HEK293T (cell line): ENCODE measurements around the gene BMPR1B.

ENCODE experiments used
- CTCF ChIA-PET: fragments of 350-600 bp; formaldehyde crosslinking; extraction: SDS; loops from one replicate; lab custom pipeline; 2021; ENCODE audit warnings: antibody characterized with exemption, inconsistent platforms; lab: Yijun Ruan, JAX
- POLR2A ChIA-PET: fragments of 350-600 bp; formaldehyde crosslinking; extraction: SDS; loops from one replicate; lab custom pipeline; 2020; ENCODE audit warnings: antibody characterized with exemption, inconsistent platforms; lab: Yijun Ruan, JAX
- DNase-seq: peaks from one replicate; pipeline ENCODE4 v3.0.0; 2012; ENCODE audit warnings: mixed read lengths; ENCODE audit errors: extremely low spot score
- ARNT ChIP-seq: fragments of 450-650 bp; IDR thresholded peaks from 2 replicates; pipeline ENCODE4 v1.6.1; 2017; ENCODE audit warnings: mild to moderate bottlenecking
- BHLHE40 ChIP-seq: fragments of 450-650 bp; IDR thresholded peaks from 2 replicates; pipeline ENCODE4 v1.6.1; 2016; ENCODE audit warnings: mild to moderate bottlenecking, moderate library complexity, borderline replicate concordance
- CTBP1 ChIP-seq: fragments of 450-650 bp; IDR thresholded peaks from 2 replicates; pipeline ENCODE4 v1.6.1; 2016; ENCODE audit warnings: borderline replicate concordance
- ELF4 ChIP-seq: fragments of 450-650 bp; IDR thresholded peaks from 2 replicates; pipeline ENCODE4 v1.6.1; 2017; ENCODE audit warnings: antibody characterized with exemption
- FOXA1 ChIP-seq: fragments of 450-650 bp; IDR thresholded peaks from 2 replicates; pipeline ENCODE4 v1.6.1; 2016; ENCODE audit warnings: mild to moderate bottlenecking
- FOXK2 ChIP-seq: fragments of 450-650 bp; IDR thresholded peaks from 2 replicates; pipeline ENCODE4 v1.6.1; 2016; ENCODE audit warnings: mild to moderate bottlenecking
- FOXM1 ChIP-seq: fragments of 450-650 bp; IDR thresholded peaks from 2 replicates; pipeline ENCODE4 v1.6.1; 2017; ENCODE audit warnings: mild to moderate bottlenecking, borderline replicate concordance
- HDGF ChIP-seq: fragments of 450-650 bp; IDR thresholded peaks from 2 replicates; pipeline ENCODE4 v1.6.1; 2017; ENCODE audit warnings: antibody characterized with exemption, borderline replicate concordance
- L3MBTL2 ChIP-seq: fragments of 450-650 bp; conservative IDR thresholded peaks from 2 replicates; pipeline ENCODE4 v1.6.1; 2016; ENCODE audit warnings: mild to moderate bottlenecking
- LEF1 ChIP-seq: fragments of 450-650 bp; IDR thresholded peaks from 2 replicates; pipeline ENCODE4 v1.6.1; 2017; ENCODE audit warnings: mild to moderate bottlenecking, borderline replicate concordance
- NFRKB ChIP-seq: fragments of 450-650 bp; IDR thresholded peaks from 2 replicates; pipeline ENCODE4 v1.6.1; 2016; ENCODE audit warnings: mild to moderate bottlenecking, moderate library complexity
- PKNOX1 ChIP-seq: fragments of 450-650 bp; IDR thresholded peaks from 2 replicates; pipeline ENCODE4 v1.6.1; 2016
- SP1 ChIP-seq: fragments of 450-650 bp; IDR thresholded peaks from 2 replicates; pipeline ENCODE4 v1.6.1; 2017
- SUZ12 ChIP-seq: fragments of 450-650 bp; IDR thresholded peaks from 2 replicates; pipeline ENCODE4 v1.6.1; 2016; ENCODE audit warnings: mild to moderate bottlenecking
- TARDBP ChIP-seq: fragments of 450-650 bp; IDR thresholded peaks from 2 replicates; pipeline ENCODE4 v1.6.1; 2016
- ZNF384 ChIP-seq: fragments of 450-650 bp; IDR thresholded peaks from 2 replicates; pipeline ENCODE4 v1.6.1; 2016

The BMPR1B gene

GRCh38 chr4:95093936-95094929 lies 336.5 kb downstream of the BMPR1B start:
- ChIA-PET POLR2A (no interaction called here), CTCF (interaction anchor here (0.7 to 1.3 kb wide), 3 partner anchors 11 to 335 kb away, joined by 3 read pairs; no protein-coding TSS in a partner anchor)
- no peak for DNase-seq
- no peak for TF ChIP-seq ARNT
- TF ChIP-seq HDGF = no peak
- no peak for TF ChIP-seq FOXA1
- TF ChIP-seq BHLHE40 = no peak
- TF ChIP-seq SP1 = no peak
- TF ChIP-seq FOXK2 = no peak
- no peak for TF ChIP-seq SUZ12
- no peak for TF ChIP-seq TARDBP
- TF ChIP-seq L3MBTL2 = no peak
- no peak for TF ChIP-seq FOXM1
- TF ChIP-seq ELF4 = no peak
- TF ChIP-seq LEF1 = no peak
- no peak for TF ChIP-seq PKNOX1
- no peak for TF ChIP-seq CTBP1

GRCh38 chr4:95095348-95095974 lies 337.7 kb downstream of the BMPR1B start:
- no peak for TF ChIP-seq ZNF384
- no peak for TF ChIP-seq TARDBP
- no peak for TF ChIP-seq ARNT
- no peak for TF ChIP-seq HDGF
- TF ChIP-seq L3MBTL2 = no peak
- no peak for TF ChIP-seq PKNOX1
- TF ChIP-seq FOXM1 = no peak
- TF ChIP-seq NFRKB = no peak
- TF ChIP-seq LEF1 = no peak
- DNase-seq = no peak
- ChIA-PET CTCF (interaction anchor here (0.7 to 1.3 kb wide), 3 partner anchors 10 to 336 kb away, joined by 3 read pairs; no protein-coding TSS in a partner anchor), POLR2A (no interaction called here)

- TF ChIP-seq TARDBP = no peak
- TF ChIP-seq HDGF = no peak
- TF ChIP-seq BHLHE40 = no peak
- no peak for TF ChIP-seq ZNF384
- no peak for TF ChIP-seq ELF4
- no peak for TF ChIP-seq L3MBTL2
- no peak for TF ChIP-seq SUZ12
- TF ChIP-seq FOXM1 = no peak
- no peak for TF ChIP-seq CTBP1
- CTCF ChIA-PET = interaction anchor here (0.5 kb wide), 1 partner anchor 170 kb away, joined by 3 read pairs; no protein-coding TSS in a partner anchor
- DNase-seq = no peak
- POLR2A ChIA-PET = no interaction called here
Measured at GRCh38 chr4:95102162-95102790, 344.5 kb downstream of the BMPR1B start.

GRCh38 chr4:95105112-95105511 lies 347.4 kb downstream of the BMPR1B start:
- TF ChIP-seq FOXA1 (no peak), ELF4 (no peak), PKNOX1 (no peak)
- no peak for DNase-seq
- CTCF ChIA-PET = interaction anchor here (0.6 to 1.3 kb wide), 4 partner anchors 10 to 207 kb away, joined by 3 to 4 read pairs (median 3); no protein-coding TSS in a partner anchor
- POLR2A ChIA-PET = no interaction called here

GRCh38 chr4:95105983-95106382 lies 348.2 kb downstream of the BMPR1B start:
- DNase-seq = no peak
- TF ChIP-seq ELF4 (no peak), BHLHE40 (no peak), TARDBP (no peak), FOXK2 (no peak), FOXA1 (no peak), CTBP1 (no peak), NFRKB (no peak), PKNOX1 (no peak), ARNT (no peak)
- ChIA-PET POLR2A (no interaction called here), CTCF (interaction anchor here (0.6 to 0.7 kb wide), 3 partner anchors 42 to 484 kb away, joined by 3 read pairs; no protein-coding TSS in a partner anchor)
